SHP77 treated with DMSO at 0.1 percent for 48 hours (cell line): Measurements from ENCODE around the gene LIPG.
"Not testable (repeated sequence)": the region's sequence is repeated elsewhere in the genome, so short reads cannot be mapped to it uniquely, and the experiment has no call there.

ENCODE experiments used
- DNase-seq: peaks from one replicate; lab custom pipeline; 2025; lab: John Stamatoyannopoulos, UW

LIPG gene

GRCh38 chr18:49561289-49562193 lies at the start of gene LIPG:
TSS of gene LIPG (plus strand) at chr18:49562057. CDS start at chr18:49562309, 252 bp downstream.
- DNase-seq, result no peak

DNA sequence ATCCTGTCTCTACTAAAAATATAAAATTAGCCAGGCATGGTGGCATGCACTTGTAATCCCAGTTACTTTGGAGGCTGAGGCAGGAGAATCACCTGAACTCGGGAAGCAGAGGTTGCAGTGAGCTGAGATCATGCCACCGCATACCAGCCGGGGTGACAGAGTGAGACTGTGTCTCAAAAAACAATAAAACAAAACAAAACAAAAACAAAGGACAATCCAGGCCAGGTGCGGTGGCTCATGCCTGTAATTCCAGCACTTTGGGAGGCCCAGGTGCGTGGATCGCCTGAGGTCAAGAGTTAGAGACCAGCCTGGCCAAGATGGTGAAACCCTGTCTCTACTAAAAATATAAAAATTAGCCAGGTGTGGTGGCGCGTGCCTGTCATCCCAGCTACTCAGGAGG lies 49.0 kb upstream of the LIPG start:
- DNase-seq, result not testable (repeated sequence)

- DNase-seq, result no peak
These were observed 47.3 kb upstream of the LIPG start for GRCh38 chr18:49514577-49514976.

- not testable (repeated sequence) for DNase-seq
These were observed 46.9 kb upstream of the LIPG start for GRCh38 chr18:49515003-49515402.

DNA sequence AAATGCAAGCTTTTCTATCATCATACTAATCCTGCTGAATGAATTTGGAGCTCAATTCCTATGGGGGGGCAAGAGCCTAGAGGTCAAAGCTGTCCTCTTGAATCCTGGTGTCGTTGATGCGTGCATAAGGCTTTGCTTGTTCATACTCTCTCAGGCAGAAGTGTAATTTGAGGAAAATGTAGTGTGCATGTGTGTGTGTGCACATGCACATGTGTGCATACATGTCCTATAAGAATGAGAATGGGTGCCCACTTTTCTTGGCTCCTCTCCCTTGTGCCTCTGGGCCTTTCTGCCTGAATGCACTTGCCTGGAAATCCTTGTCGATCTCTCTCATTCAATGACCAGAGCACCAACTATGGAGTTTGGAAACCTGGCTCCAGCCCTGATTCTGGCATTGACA lies 46.3 kb upstream of the LIPG start:
- no peak for DNase-seq

- no peak for DNase-seq
These were observed 44.4 kb upstream of the LIPG start for GRCh38 chr18:49517483-49517882.

GRCh38 chr18:49519101-49519971 lies 42.5 kb upstream of the LIPG start:
- no peak for DNase-seq

DNA sequence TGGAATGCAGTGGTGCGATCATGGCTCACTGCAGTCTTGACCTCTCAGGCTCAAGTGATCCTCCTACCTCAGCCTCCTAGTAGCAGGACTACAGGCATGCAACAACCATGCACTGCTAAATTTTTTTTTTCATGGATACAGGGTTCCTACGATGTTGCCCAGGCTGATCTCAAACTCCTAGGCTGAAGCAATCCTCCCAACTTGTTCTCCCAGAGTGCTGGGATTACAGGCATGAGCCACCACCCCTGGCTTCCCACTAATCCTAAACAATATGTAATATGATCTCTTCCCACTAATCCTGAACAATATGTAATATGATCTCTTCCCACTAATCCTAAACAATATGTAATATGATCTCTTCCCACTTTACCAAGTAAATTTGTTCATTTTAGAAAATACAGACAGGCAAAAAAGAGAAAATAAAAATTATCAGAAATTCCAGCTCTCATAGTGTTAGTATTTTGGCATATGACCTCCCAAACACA lies 41.2 kb upstream of the LIPG start:
- no peak for DNase-seq

- no peak for DNase-seq
These were observed 40.5 kb upstream of the LIPG start for GRCh38 chr18:49521216-49521835.

- not testable (repeated sequence) for DNase-seq
These were observed 38.2 kb upstream of the LIPG start for GRCh38 chr18:49523580-49524093.

- DNase-seq, result no peak
These were observed 37.5 kb upstream of the LIPG start for GRCh38 chr18:49524349-49524748.

- DNase-seq, result no peak
These were observed 36.9 kb upstream of the LIPG start for GRCh38 chr18:49524951-49525350.

- no peak for DNase-seq
These were observed 35.9 kb upstream of the LIPG start for GRCh38 chr18:49525981-49526380.

- DNase-seq, result no peak
These were observed 34.1 kb upstream of the LIPG start for GRCh38 chr18:49527631-49528327.

GRCh38 chr18:49529596-49529995 lies 32.3 kb upstream of the LIPG start:
- DNase-seq, result no peak

GRCh38 chr18:49531678-49532153 lies 30.1 kb upstream of the LIPG start:
- DNase-seq, result no peak

- no peak for DNase-seq
These were observed 26.8 kb upstream of the LIPG start for GRCh38 chr18:49534846-49535601.

- no peak for DNase-seq
These were observed 24.5 kb upstream of the LIPG start for GRCh38 chr18:49537232-49537896.

- DNase-seq, result no peak
These were observed 17.5 kb upstream of the LIPG start for GRCh38 chr18:49544362-49544761.

DNA sequence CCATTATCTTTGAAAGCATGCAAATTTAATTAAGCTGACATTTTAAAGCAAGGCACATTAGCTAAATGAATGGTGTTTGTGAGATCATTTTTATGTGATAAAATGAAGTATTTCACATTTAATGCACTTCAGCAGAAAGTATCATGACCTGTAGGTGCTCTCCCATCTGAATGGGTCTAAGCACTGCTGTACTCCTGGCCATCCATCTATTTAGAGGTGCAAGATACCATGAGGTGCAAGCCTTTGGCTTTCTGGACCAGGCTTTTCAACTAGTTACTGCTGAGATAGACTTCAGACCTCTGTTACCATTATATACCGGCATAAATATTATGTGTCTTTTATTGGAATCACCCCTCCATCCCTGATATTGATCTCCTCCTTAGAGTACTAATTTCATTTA lies 15.6 kb upstream of the LIPG start:
- DNase-seq, result no peak
